IPS-18c (cell line): ENCODE results near the gene CDC42EP3.

Experiments used
- H3K4me3 ChIP-seq: 2 replicates; pipeline ENCODE4 v1.7.0; 2013; ENCODE audit warnings: low read depth, mild to moderate bottlenecking, low read length, moderate library complexity; ENCODE audit not compliant: insufficient read depth
- H3K9me3 ChIP-seq: one replicate; pipeline ENCODE4 v1.6.1; 2013; ENCODE audit warnings: mild to moderate bottlenecking, low read length, moderate library complexity; ENCODE audit not compliant: control insufficient read depth, insufficient read depth

Gene CDC42EP3

DNA sequence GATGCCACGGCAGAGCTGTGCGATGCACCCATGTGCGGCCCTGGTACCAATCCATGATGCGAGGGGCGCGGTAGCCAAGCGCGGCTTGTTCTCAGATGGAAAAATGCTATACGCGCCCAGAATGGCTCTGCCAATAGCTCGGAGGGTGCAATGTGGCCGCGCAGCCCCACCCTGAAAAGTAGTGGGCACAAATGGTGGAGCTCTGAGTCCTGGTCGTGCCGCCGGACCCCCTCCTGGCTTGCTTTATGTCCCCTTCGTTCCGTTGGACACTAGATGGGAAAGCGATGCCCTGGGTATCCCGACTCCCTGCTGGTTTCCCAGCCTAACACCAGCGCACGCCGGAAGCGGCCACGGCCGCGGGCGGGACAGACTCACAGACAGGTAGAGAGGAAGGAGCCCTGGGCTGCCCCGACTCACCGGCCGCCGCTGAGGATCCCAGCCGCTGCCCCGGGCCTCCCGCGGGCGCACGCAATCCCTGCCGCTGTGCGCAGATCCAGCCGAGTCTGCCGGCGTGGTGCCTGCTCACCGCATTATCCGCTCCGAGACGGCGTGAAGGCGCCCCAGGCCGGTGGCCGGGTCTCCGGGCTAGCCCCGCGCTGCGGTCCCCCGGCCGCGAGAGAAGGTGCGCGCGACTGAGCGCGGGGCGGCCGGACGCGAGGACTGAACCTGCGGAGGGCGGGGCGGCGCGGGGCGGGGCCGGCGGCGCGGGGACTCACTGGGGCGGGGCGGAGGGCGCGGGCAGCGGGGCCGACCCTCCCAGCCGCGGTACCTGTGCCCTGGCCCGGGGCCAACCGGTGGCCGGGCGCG, at the start of gene CDC42EP3:
Gene CDC42EP3, minus strand, starts transcription at position 634 of the 807 bp plus-strand sequence. CDS start 25,055 bp downstream, outside the sequence.
- H3K9me3 ChIP-seq, result peaks cover 2% of the 10 kb centered on the region
- peak within 1 kb of the TSS; percentile 88 for H3K4me3 ChIP-seq

GRCh38 chr2:37721201-37721560, 49.7 kb upstream of the CDC42EP3 start:
- H3K4me3 ChIP-seq, result no peak overlapping the region
- H3K9me3 ChIP-seq, result peaks cover 8% of the 10 kb centered on the region

DNA sequence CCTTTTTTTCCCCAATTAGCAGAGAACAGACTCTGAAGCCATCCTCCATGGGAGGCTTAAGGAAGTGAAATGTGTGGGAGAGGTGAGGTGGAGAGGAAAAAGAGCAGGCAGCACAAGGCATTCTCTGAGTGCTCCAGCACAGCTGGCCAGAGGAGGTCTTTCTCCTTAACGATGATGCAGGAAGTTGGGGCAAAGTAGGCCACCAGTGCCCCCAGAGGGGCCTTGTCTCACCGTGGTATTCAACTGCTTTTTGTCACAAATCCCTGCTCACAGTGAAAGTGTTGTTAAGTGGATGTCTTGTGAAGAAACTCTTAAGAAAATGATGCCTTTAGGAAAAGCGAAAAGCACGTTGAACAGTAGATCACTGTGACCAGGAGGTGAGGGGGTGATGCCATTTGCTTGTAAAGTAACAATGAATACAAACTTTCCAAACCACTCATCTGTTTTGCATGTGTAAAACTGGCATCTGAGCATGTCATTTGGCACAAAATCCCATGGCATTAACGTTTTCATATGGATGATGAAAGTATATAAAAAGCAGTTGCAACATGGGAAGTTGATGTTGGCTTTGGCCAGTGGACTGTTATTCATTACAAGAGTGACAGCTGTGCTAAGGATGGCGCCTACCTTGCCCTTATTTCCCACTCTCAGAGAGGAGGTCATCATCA, 49.2 kb upstream of the CDC42EP3 start:
- Histone ChIP-seq H3K4me3 (no peak overlapping the region), H3K9me3 (peaks cover 8% of the 10 kb centered on the region)

- peaks cover 7% of the 10 kb centered on the region for H3K9me3 ChIP-seq
- H3K4me3 ChIP-seq, result no peak overlapping the region
Measured at GRCh38 chr2:37718515-37719161, 47.2 kb upstream of the CDC42EP3 start.

- no peak overlapping the region for H3K4me3 ChIP-seq
- H3K9me3 ChIP-seq, result no peaks in the 10 kb centered on the region
Measured at GRCh38 chr2:37713258-37713700, 41.8 kb upstream of the CDC42EP3 start.

- Histone ChIP-seq H3K4me3 (no peak overlapping the region), H3K9me3 (no peaks in the 10 kb centered on the region)
Measured at GRCh38 chr2:37711831-37712230, 40.4 kb upstream of the CDC42EP3 start.

GRCh38 chr2:37711308-37711731, 39.9 kb upstream of the CDC42EP3 start:
- no peaks in the 10 kb centered on the region for H3K9me3 ChIP-seq
- no peak overlapping the region for H3K4me3 ChIP-seq

DNA sequence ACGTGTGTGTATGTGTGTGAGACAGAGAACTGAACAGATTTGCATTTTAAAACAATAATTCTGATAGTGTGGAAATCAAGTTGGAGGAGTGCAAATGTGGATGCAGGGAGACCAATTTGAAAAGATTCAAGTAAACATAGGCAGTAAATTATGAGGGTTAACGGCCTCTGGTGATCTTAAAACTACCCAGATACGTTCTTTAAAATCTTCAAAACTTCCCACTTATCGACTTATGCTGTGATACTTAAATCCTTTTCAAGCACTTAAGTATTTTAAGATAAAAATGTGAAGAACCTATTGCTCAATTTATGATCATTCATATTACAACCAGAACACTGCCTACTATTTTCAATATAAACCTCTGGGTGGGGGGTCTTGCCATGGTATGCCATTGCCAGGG, 37.7 kb upstream of the CDC42EP3 start:
- H3K9me3 ChIP-seq, result no peaks in the 10 kb centered on the region

GRCh38 chr2:37708146-37708545, 36.7 kb upstream of the CDC42EP3 start:
- no peak overlapping the region for H3K4me3 ChIP-seq
- H3K9me3 ChIP-seq, result no peaks in the 10 kb centered on the region

More for the DNA sequence above, 37.7 kb upstream of the CDC42EP3 start:
- H3K4me3 ChIP-seq, result no peak overlapping the region

- Histone ChIP-seq H3K9me3 (no peaks in the 10 kb centered on the region), H3K4me3 (no peak overlapping the region)
Measured at GRCh38 chr2:37707393-37707792, 36.0 kb upstream of the CDC42EP3 start.

DNA sequence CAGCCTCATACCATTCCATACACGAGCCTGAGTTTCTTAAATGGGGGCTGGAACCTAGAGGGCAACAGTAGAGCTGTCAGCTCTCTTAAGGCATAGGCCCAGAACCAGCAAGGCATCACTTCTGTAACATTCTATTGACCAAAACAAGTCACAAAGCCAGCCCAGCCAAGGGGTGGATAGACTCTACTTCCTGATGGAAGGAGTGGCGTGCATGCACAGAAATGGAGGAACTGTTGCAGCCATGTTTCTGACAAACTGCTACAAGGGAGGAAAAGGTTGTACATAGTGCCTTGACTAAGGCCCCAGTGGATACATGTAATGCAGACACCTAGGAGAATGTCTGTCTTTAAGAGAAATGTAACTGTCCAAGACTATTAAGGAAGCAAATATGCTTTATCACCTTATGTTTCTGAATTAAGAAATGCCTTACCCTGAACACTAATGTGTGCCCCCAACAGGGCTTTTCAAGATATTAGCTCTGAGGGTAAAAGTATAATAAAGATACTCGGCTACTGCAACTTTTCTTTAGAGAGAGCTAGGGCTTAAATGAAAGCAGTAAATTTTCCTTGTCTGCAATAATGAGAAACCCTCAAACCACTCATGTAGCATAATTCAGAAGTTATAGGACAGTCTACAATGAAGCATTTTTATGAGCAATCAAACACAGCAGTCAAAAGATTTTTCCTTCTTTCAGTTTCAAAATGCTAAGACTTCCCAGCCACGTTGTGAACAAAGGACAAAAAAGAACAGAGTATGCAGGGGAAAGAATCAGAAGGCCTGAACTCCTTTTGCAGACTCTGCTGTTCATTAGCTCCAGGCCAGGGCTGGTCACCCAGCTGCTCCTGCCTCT, 35.1 kb upstream of the CDC42EP3 start:
- Histone ChIP-seq H3K4me3 (no peak overlapping the region), H3K9me3 (no peaks in the 10 kb centered on the region)

DNA sequence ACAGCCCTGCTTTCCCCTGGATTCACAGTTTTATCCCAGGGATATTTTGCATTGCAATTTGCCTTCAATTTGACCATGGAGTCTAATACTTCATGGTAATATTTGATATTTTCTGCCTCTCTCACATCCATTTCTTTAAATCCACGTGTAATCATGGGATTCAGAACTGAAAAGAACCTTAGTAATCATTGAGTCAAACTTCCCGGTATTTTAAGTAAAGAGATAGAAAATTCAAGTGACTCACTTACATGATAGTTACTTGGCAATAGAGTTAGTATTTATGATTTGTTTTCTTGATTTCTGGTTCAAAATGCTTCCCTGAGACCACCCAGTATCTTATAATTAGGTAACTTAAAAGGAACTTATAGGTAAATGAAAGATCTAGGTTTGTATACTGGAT, 33.7 kb upstream of the CDC42EP3 start:
- no peak overlapping the region for H3K4me3 ChIP-seq
- no peaks in the 10 kb centered on the region for H3K9me3 ChIP-seq

GRCh38 chr2:37698931-37699481, 27.6 kb upstream of the CDC42EP3 start:
- Histone ChIP-seq H3K4me3 (no peak overlapping the region), H3K9me3 (no peaks in the 10 kb centered on the region)

- Histone ChIP-seq H3K4me3 (no peak overlapping the region), H3K9me3 (no peaks in the 10 kb centered on the region)
Measured at GRCh38 chr2:37695336-37695735, 23.9 kb upstream of the CDC42EP3 start.

- Histone ChIP-seq H3K4me3 (no peak overlapping the region), H3K9me3 (no peaks in the 10 kb centered on the region)
Measured at GRCh38 chr2:37692711-37693110, 21.3 kb upstream of the CDC42EP3 start.

DNA sequence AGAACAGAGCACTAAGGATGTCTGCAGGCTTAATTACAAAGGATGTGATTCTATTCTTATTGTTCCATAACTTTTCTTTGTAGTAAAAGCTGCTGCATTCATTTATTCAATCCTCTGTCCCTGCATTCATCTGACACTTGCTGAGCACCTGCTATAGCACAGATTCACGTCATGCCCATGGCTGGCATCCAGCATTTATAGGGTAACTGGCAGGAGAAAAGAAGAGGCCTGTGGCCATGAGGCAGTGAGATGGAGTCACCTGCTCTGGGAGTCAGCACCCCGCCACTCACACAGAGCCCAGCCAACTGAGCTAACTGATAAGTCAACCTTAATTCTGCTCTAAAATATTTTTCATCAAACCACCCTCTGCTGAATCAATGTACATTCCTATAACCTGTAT, 18.3 kb upstream of the CDC42EP3 start:
- H3K4me3 ChIP-seq, result no peak overlapping the region
- H3K9me3 ChIP-seq, result no peaks in the 10 kb centered on the region
